HG03066 (cell line): ENCODE results near the gene PURB.
"Not testable (repeated sequence)": the region's sequence is repeated elsewhere in the genome, so short reads cannot be mapped to it uniquely, and the experiment has no call there.

Source experiments
- ATAC-seq: cut with Tn5 transposase; IDR thresholded peaks from one replicate; pipeline ENCODE4 v1.9.1; 2021; ENCODE audit warnings: low read depth; ENCODE audit not compliant: unreplicated experiment

The PURB gene

GRCh38 chr7:44854644-44855364 lies 30.5 kb downstream of the PURB start:
- ATAC-seq = no peak

DNA sequence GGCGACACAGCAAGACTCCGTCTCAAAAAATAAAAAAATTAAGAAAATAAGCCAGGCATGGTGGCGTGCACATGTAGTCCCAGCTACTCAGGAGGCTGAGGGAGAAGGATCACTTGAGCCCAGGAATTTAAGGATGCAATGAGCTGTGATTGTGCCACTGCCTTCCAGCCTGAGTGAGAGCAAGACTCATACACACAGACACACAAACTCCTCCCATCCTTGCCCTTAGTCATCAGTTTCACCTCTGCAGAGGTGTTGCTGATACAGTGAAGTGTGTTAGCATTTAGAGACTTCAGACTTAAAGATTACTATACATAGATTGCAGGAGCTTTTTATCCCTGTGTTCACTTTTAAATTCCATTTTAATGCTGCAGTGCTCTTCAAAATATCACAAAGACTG lies 31.9 kb downstream of the PURB start:
- ATAC-seq = no peak

- no peak for ATAC-seq
Observed at GRCh38 chr7:44852590-44852989, 32.7 kb downstream of the PURB start.

DNA sequence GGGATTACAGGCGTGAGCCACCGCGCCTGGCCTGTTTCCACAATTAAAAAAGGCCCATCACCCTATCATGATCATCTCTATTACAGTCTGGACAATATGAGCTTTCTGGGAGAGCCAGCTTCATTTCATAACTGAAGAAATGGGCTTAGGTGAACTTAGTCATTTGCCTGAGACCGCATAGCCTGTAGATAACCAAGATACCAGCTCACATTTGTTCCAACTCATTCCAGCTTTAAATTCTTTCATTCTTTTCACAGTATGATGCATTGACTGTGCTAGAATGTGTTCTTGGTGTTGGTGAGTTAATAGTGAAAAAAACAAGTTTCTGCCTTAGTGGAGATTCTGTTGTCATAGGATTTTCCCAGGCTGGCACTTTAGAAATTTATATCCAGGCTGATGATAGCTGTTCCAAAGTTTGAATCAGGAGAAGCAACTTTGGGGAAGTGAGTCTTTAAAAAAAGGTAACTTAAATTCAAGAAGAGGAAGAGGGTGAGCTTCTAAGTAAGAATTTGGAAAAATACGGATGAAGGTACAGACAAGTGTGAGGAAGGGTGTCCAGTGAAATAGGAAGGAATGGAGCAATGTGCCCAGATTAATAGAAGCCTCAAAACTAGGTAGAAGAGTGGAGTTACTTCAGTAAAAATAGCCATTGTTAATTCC lies 35.3 kb downstream of the PURB start:
- ATAC-seq = no peak

DNA sequence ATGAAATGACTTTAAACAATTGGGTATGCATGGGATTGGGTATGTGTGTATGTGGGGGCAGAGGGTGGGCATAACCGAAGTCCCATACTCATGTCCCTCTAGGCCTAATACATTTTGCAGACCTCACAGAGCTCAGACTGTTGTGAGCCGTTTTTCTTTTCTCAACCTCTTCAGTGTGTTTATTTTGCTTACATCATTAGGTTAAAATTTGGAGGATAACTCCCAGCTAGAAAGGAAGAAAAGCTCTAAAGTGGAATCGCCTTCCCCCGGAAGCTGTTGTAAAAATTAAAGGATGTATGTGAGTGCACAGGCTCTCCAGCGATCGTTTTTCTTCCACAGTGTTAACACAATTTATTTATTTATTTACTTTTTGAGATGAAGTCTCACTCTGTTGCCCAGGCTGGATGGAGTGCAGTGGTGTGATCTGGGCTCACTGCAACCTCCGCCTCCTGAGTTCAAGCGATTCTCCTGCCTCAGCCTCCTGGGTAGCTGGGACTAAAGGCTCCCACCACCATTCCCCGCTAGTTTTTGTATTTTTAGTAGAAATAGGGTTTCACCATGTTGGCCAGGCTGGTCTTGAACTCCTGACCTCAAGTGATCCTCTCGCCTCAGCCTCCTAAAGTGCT lies 36.0 kb downstream of the PURB start:
- no peak for ATAC-seq

DNA sequence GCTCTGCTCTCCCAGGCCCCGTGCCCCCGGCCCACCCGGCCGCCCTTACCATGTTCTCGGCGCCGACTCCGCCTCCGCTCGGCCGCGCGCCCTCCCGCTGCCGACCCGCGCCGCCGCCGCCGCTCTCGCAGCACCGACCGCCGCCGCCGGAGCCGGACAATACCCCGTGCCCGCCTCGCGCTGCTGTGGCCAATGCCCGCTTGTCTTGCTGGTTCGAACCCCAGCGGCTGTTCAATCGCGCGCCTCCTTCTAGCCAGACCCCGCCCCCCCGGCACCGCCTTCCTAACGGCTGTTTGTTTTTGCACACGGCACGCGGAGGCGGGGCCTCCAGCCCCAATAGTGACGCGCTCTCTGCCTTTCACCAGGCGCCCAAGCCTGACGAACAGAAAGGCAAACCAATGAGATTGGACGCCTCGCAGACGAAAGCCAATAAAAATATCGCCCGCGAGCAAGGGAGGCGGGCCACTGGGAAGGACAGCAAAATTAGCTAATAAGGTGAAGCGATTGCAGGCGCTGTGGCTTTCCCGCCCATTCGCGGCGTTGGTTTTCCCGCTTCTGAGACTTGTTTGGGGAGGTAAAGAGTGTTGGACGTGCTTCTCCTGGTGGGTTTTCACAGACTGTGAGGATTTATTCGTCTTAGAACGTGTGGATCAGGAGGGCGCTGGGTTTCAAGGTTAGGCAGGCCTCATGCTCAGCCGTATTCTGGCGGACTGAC lies 37.3 kb downstream of the PURB start, which contains the start of gene H2AZ2:
H2AZ2 (minus strand) TSS at position 168 of the 715 bp plus-strand sequence; CDS start at position 52, 116 bp downstream.
- ATAC-seq = peak; percentile 82

DNA sequence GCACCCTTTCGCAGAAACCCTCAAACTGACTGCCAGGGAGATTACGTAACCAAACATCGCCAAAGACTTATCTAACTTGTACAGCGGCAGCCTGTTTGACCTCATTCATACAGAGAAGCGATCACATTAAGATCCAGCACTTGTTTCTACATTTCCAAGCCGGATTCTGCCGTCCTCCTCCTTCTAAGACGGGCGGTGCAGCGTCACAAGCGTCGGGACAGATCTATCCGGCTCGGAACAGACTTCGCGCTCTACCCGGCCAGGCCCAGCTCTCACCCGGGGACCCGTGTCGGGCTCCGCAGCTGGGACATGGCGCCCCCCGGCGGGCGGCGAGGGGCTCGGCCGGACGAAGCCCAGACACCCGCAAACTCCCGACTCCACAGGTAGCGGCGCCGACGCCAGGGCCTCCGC lies 37.8 kb downstream of the PURB start:
- peak; percentile 65 for ATAC-seq

GRCh38 chr7:44846816-44847508 lies 38.4 kb downstream of the PURB start:
- ATAC-seq = no peak

- not testable (repeated sequence) for ATAC-seq
Observed at GRCh38 chr7:44846390-44846789, 38.9 kb downstream of the PURB start.

DNA sequence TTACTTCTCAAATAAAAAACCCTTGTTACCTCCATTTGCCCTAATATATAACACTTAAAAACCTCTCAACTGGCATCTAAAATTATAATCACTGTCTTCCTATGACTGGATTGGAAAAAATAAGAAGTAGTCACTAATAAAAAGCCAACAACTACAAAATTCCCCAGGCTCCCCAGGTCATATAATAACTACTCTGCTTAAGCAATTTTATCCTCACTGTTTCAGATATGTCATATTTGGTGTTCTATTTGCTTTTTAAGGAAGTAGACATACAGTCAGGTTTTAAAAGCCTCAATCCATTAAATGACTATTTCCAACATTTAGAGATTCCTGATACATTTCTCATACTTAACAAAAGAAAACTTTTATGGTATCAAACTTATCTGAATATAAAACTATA lies 39.9 kb downstream of the PURB start:
- ATAC-seq = no peak

- ATAC-seq = not testable (repeated sequence)
Observed at GRCh38 chr7:44843440-44843839, 41.9 kb downstream of the PURB start.

DNA sequence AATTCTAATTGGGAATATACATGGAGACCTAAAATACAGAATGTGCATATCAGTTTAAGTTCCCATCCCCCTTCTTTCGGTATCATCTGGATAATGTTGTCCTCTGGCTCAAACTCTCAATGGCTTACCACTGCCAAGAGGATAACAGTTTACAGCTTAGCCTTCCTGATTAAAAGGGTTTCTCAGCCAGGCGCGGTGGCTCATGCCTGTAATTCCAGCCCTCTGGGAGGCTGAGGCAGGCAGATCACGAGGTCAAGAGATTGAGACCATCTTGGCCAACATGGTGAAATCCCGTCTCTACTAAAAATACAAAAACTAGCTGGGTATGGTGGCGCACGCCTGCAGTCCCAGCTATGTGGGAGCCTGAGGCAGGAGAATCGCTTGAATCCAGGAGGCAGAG lies 42.7 kb downstream of the PURB start:
- not testable (repeated sequence) for ATAC-seq

GRCh38 chr7:44838751-44839150 lies 46.6 kb downstream of the PURB start:
- ATAC-seq = no peak

- no peak for ATAC-seq
Observed at GRCh38 chr7:44827567-44827966, 57.8 kb downstream of the PURB start.
